SK-N-SH treated with all-trans-retinoic acid at 6 μM for 48 hours (cell line): ENCODE results near the gene DNAJC15.
"Not testable (repeated sequence)": the region's sequence is repeated elsewhere in the genome, so short reads cannot be mapped to it uniquely, and the experiment has no call there.

Experiments
- ATAC-seq: fragments of 200-7000 bp; cut with Tn5 transposase; 3 replicates; pipeline ENCODE4 v1.9.1; 2020; ENCODE audit warnings: mild to moderate bottlenecking, moderate library complexity
- ARNTL ChIP-seq: fragments of 450-650 bp; formaldehyde crosslinking; IDR thresholded peaks from 2 replicates; pipeline ENCODE4 v1.5.0; 2020; ENCODE audit warnings: low read depth, mild to moderate bottlenecking, moderate library complexity, borderline replicate concordance
- CSDC2 ChIP-seq: fragments of 250-450 bp; sonication (Bioruptor Pico); IDR thresholded peaks from 2 replicates; pipeline ENCODE4 v1.5.0; 2020; ENCODE audit warnings: mild to moderate bottlenecking, moderate library complexity
- CSRNP3 ChIP-seq: fragments of 250-450 bp; sonication (Bioruptor Pico); IDR thresholded peaks from 2 replicates; pipeline ENCODE4 v1.5.1; 2021; ENCODE audit warnings: mild to moderate bottlenecking, moderate library complexity
- ESRRG ChIP-seq: fragments of 250-450 bp; sonication (Bioruptor Pico); IDR thresholded peaks from 2 replicates; pipeline ENCODE4 v1.6.1; 2021; ENCODE audit warnings: mild to moderate bottlenecking
- GLIS3 ChIP-seq: fragments of 250-450 bp; sonication (Bioruptor Pico); IDR thresholded peaks from 2 replicates; pipeline ENCODE4 v1.5.0; 2020; ENCODE audit warnings: mild to moderate bottlenecking, moderate library complexity
- ISL1 ChIP-seq: fragments of 250-450 bp; sonication (Bioruptor Pico); IDR thresholded peaks from 2 replicates; pipeline ENCODE4 v2.1.2; 2022; ENCODE audit warnings: mild to moderate bottlenecking, moderate library complexity
- OSR1 ChIP-seq: fragments of 250-450 bp; sonication (Bioruptor Pico); IDR thresholded peaks from 2 replicates; pipeline ENCODE4 v1.8.0; 2022; ENCODE audit warnings: moderate library complexity, mild to moderate bottlenecking, inconsistent platforms
- PATZ1 ChIP-seq: fragments of 250-450 bp; sonication (Bioruptor Pico); IDR thresholded peaks from 2 replicates; pipeline ENCODE4 v1.8.0; 2020; ENCODE audit warnings: mild to moderate bottlenecking, moderate library complexity, borderline replicate concordance
- PPARA ChIP-seq: fragments of 250-450 bp; sonication (Bioruptor Pico); IDR thresholded peaks from 2 replicates; pipeline ENCODE4 v1.5.0; 2020; ENCODE audit warnings: mild to moderate bottlenecking, borderline replicate concordance
- SNAI2 ChIP-seq: fragments of 250-450 bp; sonication (Bioruptor Pico); IDR thresholded peaks from 2 replicates; pipeline ENCODE4 v1.5.0; 2020; ENCODE audit warnings: mild to moderate bottlenecking, moderate library complexity
- TCF4 ChIP-seq: fragments of 250-450 bp; sonication (Bioruptor Pico); IDR thresholded peaks from 2 replicates; pipeline ENCODE4 v1.8.0; 2021; ENCODE audit warnings: mild to moderate bottlenecking, moderate library complexity, borderline replicate concordance
- TOX ChIP-seq: fragments of 250-450 bp; sonication (Bioruptor Pico); IDR thresholded peaks from 2 replicates; pipeline ENCODE4 v1.8.0; 2021; ENCODE audit warnings: mild to moderate bottlenecking, moderate library complexity, borderline replicate concordance
- ZC3H10 ChIP-seq: fragments of 250-450 bp; sonication (Bioruptor Pico); IDR thresholded peaks from 2 replicates; pipeline ENCODE4 v1.5.1; 2021; ENCODE audit warnings: mild to moderate bottlenecking, moderate library complexity
- ZFP3 ChIP-seq: fragments of 250-450 bp; sonication (Bioruptor Pico); IDR thresholded peaks from 2 replicates; pipeline ENCODE4 v1.5.0; 2020; ENCODE audit warnings: mild to moderate bottlenecking, moderate library complexity
- ZFP30 ChIP-seq: fragments of 450-650 bp; formaldehyde crosslinking; IDR thresholded peaks from 2 replicates; pipeline ENCODE4 v1.5.0; 2022; ENCODE audit warnings: mild to moderate bottlenecking, moderate library complexity
- ZNF565 ChIP-seq: fragments of 450-650 bp; formaldehyde crosslinking; conservative IDR thresholded peaks from 2 replicates; pipeline ENCODE4 v1.5.0; 2020; ENCODE audit warnings: low read depth, mild to moderate bottlenecking, moderate library complexity
- ZNF8 ChIP-seq: fragments of 450-650 bp; formaldehyde crosslinking; IDR thresholded peaks from 2 replicates; pipeline ENCODE4 v1.5.0; 2020; ENCODE audit warnings: mild to moderate bottlenecking, moderate library complexity
- TF ChIP-seq, protein P1 (sequence below): fragments of 250-450 bp; sonication (Bioruptor Pico); IDR thresholded peaks from 2 replicates; pipeline ENCODE4 v1.5.0; 2020; ENCODE audit warnings: mild to moderate bottlenecking, moderate library complexity
- TF ChIP-seq, protein P2 (sequence below): fragments of 250-450 bp; sonication (Bioruptor Pico); IDR thresholded peaks from 2 replicates; pipeline ENCODE4 v1.8.0; 2021; ENCODE audit warnings: low read depth, mild to moderate bottlenecking, moderate library complexity, borderline replicate concordance
- TF ChIP-seq, protein P3 (sequence below): fragments of 250-450 bp; sonication (Bioruptor Pico); IDR thresholded peaks from 2 replicates; pipeline ENCODE4 v1.5.1; 2020; ENCODE audit warnings: low read depth, mild to moderate bottlenecking, moderate library complexity

Gene DNAJC15

GRCh38 chr13:43054803-43055802 lies 31.7 kb downstream of the DNAJC15 start:
- peak; percentile 76 for ATAC-seq
- peak; percentile 49; the same call in 1 of the 2 replicates for TF ChIP-seq ISL1 (CRISPR knock-in tag)
- TF ChIP-seq ZFP30 (CRISPR knock-in tag): no peak

DNA sequence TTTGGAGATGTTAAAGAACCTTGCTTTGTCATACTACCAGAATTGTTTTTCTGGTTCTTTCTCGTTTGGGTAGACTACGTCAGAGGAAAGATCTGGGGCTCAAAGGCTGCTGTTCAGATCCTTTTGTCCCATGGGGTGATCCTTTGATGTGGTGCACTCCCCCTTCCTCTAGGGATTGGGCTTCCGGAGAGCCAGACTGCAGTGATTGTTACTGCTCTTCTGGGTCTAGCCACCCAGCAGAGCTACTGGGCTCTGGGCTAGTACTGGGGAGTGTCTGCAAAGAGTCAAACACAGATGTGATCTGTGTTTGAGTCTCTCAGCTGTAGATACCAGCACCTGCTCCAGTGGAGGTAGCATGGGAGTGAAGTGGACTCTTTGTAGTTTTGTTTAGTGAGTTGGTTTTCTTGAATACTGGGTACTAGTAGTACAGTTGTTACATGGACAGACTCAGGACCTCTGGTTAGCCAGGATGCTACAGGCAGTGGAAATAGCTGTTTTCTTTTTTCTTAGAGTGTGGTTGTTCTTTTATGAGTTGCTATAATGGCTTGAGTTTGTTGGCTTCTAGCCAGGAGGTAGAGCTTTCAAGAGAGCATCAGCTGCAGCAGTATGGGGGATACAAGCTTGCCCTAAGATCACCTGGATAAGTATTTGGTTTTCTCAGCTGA lies 34.4 kb downstream of the DNAJC15 start:
- ATAC-seq: no peak
- TF ChIP-seq PATZ1 (CRISPR knock-in tag): no peak
- no peak for TF ChIP-seq CSRNP3 (CRISPR knock-in tag)
- no peak for TF ChIP-seq PPARA (CRISPR knock-in tag)
- TF ChIP-seq SNAI2 (CRISPR knock-in tag): no peak
- TF ChIP-seq TOX (CRISPR knock-in tag): no peak
- no peak for TF ChIP-seq ZNF565 (CRISPR knock-in tag)
- TF ChIP-seq ESRRG (CRISPR knock-in tag): no peak
- TF ChIP-seq CSDC2 (CRISPR knock-in tag): no peak
- TF ChIP-seq, protein P1, sequence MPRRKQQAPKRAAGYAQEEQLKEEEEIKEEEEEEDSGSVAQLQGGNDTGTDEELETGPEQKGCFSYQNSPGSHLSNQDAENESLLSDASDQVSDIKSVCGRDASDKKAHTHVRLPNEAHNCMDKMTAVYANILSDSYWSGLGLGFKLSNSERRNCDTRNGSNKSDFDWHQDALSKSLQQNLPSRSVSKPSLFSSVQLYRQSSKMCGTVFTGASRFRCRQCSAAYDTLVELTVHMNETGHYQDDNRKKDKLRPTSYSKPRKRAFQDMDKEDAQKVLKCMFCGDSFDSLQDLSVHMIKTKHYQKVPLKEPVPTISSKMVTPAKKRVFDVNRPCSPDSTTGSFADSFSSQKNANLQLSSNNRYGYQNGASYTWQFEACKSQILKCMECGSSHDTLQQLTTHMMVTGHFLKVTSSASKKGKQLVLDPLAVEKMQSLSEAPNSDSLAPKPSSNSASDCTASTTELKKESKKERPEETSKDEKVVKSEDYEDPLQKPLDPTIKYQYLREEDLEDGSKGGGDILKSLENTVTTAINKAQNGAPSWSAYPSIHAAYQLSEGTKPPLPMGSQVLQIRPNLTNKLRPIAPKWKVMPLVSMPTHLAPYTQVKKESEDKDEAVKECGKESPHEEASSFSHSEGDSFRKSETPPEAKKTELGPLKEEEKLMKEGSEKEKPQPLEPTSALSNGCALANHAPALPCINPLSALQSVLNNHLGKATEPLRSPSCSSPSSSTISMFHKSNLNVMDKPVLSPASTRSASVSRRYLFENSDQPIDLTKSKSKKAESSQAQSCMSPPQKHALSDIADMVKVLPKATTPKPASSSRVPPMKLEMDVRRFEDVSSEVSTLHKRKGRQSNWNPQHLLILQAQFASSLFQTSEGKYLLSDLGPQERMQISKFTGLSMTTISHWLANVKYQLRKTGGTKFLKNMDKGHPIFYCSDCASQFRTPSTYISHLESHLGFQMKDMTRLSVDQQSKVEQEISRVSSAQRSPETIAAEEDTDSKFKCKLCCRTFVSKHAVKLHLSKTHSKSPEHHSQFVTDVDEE: no peak
- no peak for TF ChIP-seq ARNTL
- TF ChIP-seq, protein P2, sequence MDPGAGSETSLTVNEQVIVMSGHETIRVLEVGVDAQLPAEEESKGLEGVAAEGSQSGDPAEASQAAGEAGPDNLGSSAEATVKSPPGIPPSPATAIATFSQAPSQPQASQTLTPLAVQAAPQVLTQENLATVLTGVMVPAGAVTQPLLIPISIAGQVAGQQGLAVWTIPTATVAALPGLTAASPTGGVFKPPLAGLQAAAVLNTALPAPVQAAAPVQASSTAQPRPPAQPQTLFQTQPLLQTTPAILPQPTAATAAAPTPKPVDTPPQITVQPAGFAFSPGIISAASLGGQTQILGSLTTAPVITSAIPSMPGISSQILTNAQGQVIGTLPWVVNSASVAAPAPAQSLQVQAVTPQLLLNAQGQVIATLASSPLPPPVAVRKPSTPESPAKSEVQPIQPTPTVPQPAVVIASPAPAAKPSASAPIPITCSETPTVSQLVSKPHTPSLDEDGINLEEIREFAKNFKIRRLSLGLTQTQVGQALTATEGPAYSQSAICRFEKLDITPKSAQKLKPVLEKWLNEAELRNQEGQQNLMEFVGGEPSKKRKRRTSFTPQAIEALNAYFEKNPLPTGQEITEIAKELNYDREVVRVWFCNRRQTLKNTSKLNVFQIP (CRISPR knock-in tag): no peak
- TF ChIP-seq ZNF8: no peak
- no peak for TF ChIP-seq GLIS3 (CRISPR knock-in tag)
- TF ChIP-seq ZFP3 (CRISPR knock-in tag): no peak
- no peak for TF ChIP-seq ZC3H10 (CRISPR knock-in tag)

DNA sequence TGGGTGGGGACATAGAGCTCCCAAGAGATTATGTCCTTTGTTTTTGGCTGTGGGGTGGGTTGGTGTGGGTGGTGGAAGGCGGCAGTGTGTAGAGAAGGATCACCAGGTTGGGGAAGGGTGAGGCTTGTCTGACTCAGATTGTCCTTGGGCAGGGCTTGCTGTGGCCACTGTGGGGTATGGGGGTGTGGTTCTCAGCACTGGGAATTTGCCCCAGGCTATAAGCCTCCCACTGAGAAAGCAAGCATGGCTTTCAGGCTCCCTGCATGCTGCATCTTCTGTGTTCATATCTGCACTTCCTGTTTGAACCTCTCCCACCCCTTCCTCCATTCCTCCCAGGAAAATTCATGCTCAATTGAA lies 34.9 kb downstream of the DNAJC15 start:
- TF ChIP-seq ESRRG (CRISPR knock-in tag) (no peak), ZC3H10 (CRISPR knock-in tag) (no peak)
- ATAC-seq: no peak

- no peak for TF ChIP-seq GLIS3 (CRISPR knock-in tag)
- TF ChIP-seq TCF4 (CRISPR knock-in tag): no peak
- no peak for TF ChIP-seq SNAI2 (CRISPR knock-in tag)
- no peak for TF ChIP-seq OSR1
- TF ChIP-seq TOX (CRISPR knock-in tag): no peak
- TF ChIP-seq CSRNP3 (CRISPR knock-in tag): no peak
- no peak for TF ChIP-seq ESRRG (CRISPR knock-in tag)
- TF ChIP-seq PATZ1 (CRISPR knock-in tag): no peak
- no peak for TF ChIP-seq ARNTL
- no peak for TF ChIP-seq ZC3H10 (CRISPR knock-in tag)
- TF ChIP-seq, protein P3, sequence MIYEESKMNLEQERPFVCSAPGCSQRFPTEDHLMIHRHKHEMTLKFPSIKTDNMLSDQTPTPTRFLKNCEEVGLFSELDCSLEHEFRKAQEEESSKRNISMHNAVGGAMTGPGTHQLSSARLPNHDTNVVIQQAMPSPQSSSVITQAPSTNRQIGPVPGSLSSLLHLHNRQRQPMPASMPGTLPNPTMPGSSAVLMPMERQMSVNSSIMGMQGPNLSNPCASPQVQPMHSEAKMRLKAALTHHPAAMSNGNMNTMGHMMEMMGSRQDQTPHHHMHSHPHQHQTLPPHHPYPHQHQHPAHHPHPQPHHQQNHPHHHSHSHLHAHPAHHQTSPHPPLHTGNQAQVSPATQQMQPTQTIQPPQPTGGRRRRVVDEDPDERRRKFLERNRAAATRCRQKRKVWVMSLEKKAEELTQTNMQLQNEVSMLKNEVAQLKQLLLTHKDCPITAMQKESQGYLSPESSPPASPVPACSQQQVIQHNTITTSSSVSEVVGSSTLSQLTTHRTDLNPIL (CRISPR knock-in tag): no peak
- TF ChIP-seq PPARA (CRISPR knock-in tag): no peak
- no peak for TF ChIP-seq ZFP30 (CRISPR knock-in tag)
- no peak for ATAC-seq
Observed at GRCh38 chr13:43058831-43059230, 35.4 kb downstream of the DNAJC15 start.

DNA sequence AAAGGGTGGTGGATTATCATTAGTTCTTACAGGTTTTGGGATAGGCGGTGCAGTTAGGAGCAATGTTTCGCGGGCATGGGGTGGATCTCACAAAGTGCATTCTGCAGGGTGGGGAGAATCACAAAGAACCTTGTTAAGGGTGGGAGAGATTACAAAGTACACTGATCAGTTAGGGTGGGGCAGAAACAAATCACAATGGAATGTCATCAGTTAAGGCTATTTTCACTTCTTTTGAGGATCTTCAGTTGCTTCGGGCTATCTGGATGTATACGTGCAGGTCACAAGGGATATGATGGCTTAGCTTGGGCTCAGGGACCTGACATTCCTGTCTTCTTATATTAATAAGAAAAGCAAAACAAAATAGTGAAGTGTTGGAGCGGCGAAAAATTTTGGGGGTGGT lies 36.4 kb downstream of the DNAJC15 start:
- not testable (repeated sequence) for ATAC-seq
